Osteoblast (primary cell): ENCODE data around the gene TUBA3E. TPM values are rescaled to one million over a fixed set of nuclear protein-coding genes. Genes with fewer than 3 reads are reported as not detected.
A peak's percentile ranks its signal among the peaks of the same experiment; 100 is the strongest.

Experiments used
- DNase-seq: peaks from one replicate; pipeline ENCODE4 v3.0.0; 2011; ENCODE audit warnings: low spot score, mixed read lengths; ENCODE audit not compliant: insufficient read length; ENCODE audit errors: missing footprints
- H2AFZ ChIP-seq: 2 replicates; pipeline ENCODE4 v1.6.0; 2011; ENCODE audit warnings: mild to moderate bottlenecking, low read length
- H3K27ac ChIP-seq: 2 replicates; pipeline ENCODE4 v1.5.1; 2011; ENCODE audit warnings: mild to moderate bottlenecking, low read depth, low read length, moderate library complexity
- H3K27me3 ChIP-seq: 2 replicates; pipeline ENCODE4 v1.6.0; 2012; ENCODE audit warnings: mild to moderate bottlenecking, control low read depth, inconsistent platforms, low read length, moderate library complexity; ENCODE audit not compliant: insufficient read depth
- H3K36me3 ChIP-seq: 2 replicates; pipeline ENCODE4 v1.5.1; 2011; ENCODE audit warnings: mild to moderate bottlenecking, low read length, control low read depth, moderate library complexity; ENCODE audit not compliant: insufficient read depth
- H3K4me1 ChIP-seq: 2 replicates; pipeline ENCODE4 v1.5.1; 2011; ENCODE audit warnings: mild to moderate bottlenecking, low read length, control low read depth, moderate library complexity; ENCODE audit not compliant: insufficient read depth
- H3K4me2 ChIP-seq: 2 replicates; pipeline ENCODE4 v1.6.0; 2011; ENCODE audit warnings: mild to moderate bottlenecking, low read length; ENCODE audit not compliant: insufficient read depth
- H3K4me3 ChIP-seq: fragments of 200-600 bp; sonication (generic); 3 replicates; pipeline ENCODE4 v1.5.1; 2012; ENCODE audit warnings: mild to moderate bottlenecking, low read length, inconsistent platforms; ENCODE audit not compliant: insufficient read depth
- H3K79me2 ChIP-seq: 2 replicates; pipeline ENCODE4 v1.6.0; 2012; ENCODE audit warnings: mild to moderate bottlenecking, low read length, control low read depth, inconsistent platforms; ENCODE audit not compliant: insufficient read depth
- H3K9me3 ChIP-seq: 2 replicates; pipeline ENCODE4 v1.5.1; 2011; ENCODE audit warnings: low read depth, low read length, control low read depth
- H4K20me1 ChIP-seq: 2 replicates; pipeline ENCODE4 v1.6.0; 2012; ENCODE audit warnings: mild to moderate bottlenecking, low read length, control low read depth; ENCODE audit not compliant: insufficient read depth
- CTCF ChIP-seq: IDR thresholded peaks from 2 replicates; pipeline ENCODE4 v1.5.1; 2011; ENCODE audit warnings: mild to moderate bottlenecking, low read depth, low read length, moderate library complexity; ENCODE audit errors: extremely low read depth
- total RNA-seq: library from RNA; depleted of rRNA; stranded (reverse); fragments of >200 nt; gene quantifications from 2 replicates; pipeline ENCODE4 v1.2.3, GENCODE V29; 2012

Gene TUBA3E
- total RNA-seq, 1 donor, result not detected

GRCh38 chr2:130187268-130187667 is 11.0 kb downstream of the TUBA3E start:
- H3K36me3 ChIP-seq, result no peaks in the 10 kb centered on the region
- H2AFZ ChIP-seq, result no peak overlapping the region
- peaks cover 29% of the 10 kb centered on the region for H3K79me2 ChIP-seq
- DNase-seq, result no peak
- no peak overlapping the region for H3K27ac ChIP-seq
- no peak for TF ChIP-seq CTCF
- no peak overlapping the region for H3K4me3 ChIP-seq
- no peaks in the 10 kb centered on the region for H3K9me3 ChIP-seq
- H3K27me3 ChIP-seq, result no peaks in the 10 kb centered on the region
- no peaks in the 10 kb centered on the region for H4K20me1 ChIP-seq
- H3K4me2 ChIP-seq, result no peak overlapping the region
- no peaks in the 10 kb centered on the region for H3K4me1 ChIP-seq

GRCh38 chr2:130186391-130186790 is 11.8 kb downstream of the TUBA3E start:
- Histone ChIP-seq H3K4me2 (no peak overlapping the region), H3K79me2 (peaks cover 29% of the 10 kb centered on the region), H4K20me1 (no peaks in the 10 kb centered on the region), H3K9me3 (no peaks in the 10 kb centered on the region), H3K27ac (no peak overlapping the region), H3K36me3 (no peaks in the 10 kb centered on the region), H2AFZ (no peak overlapping the region), H3K27me3 (no peaks in the 10 kb centered on the region), H3K4me1 (no peaks in the 10 kb centered on the region), H3K4me3 (no peak overlapping the region)
- TF ChIP-seq CTCF, result no peak
- no peak for DNase-seq

- no peak for DNase-seq
- no peaks in the 10 kb centered on the region for H3K36me3 ChIP-seq
- H3K9me3 ChIP-seq, result no peaks in the 10 kb centered on the region
- no peaks in the 10 kb centered on the region for H4K20me1 ChIP-seq
- H2AFZ ChIP-seq, result no peak overlapping the region
- H3K4me3 ChIP-seq, result no peak overlapping the region
- no peak overlapping the region for H3K4me2 ChIP-seq
- TF ChIP-seq CTCF, result no peak
- H3K4me1 ChIP-seq, result peaks cover under 1% of the 10 kb centered on the region
- H3K79me2 ChIP-seq, result peaks cover 34% of the 10 kb centered on the region
- no peaks in the 10 kb centered on the region for H3K27me3 ChIP-seq
- H3K27ac ChIP-seq, result no peak overlapping the region
Measured at GRCh38 chr2:130185896-130186295, 12.3 kb downstream of the TUBA3E start.

- no peak overlapping the region for H3K4me2 ChIP-seq
- H3K27ac ChIP-seq, result no peak overlapping the region
- no peak overlapping the region for H2AFZ ChIP-seq
- no peak for TF ChIP-seq CTCF
- peaks cover 5% of the 10 kb centered on the region for H3K4me1 ChIP-seq
- H3K9me3 ChIP-seq, result no peaks in the 10 kb centered on the region
- no peaks in the 10 kb centered on the region for H4K20me1 ChIP-seq
- no peaks in the 10 kb centered on the region for H3K36me3 ChIP-seq
- H3K79me2 ChIP-seq, result peaks cover 39% of the 10 kb centered on the region
- no peak overlapping the region for H3K4me3 ChIP-seq
- H3K27me3 ChIP-seq, result no peaks in the 10 kb centered on the region
- DNase-seq, result peak; percentile 29
Measured at GRCh38 chr2:130185436-130185835, 12.8 kb downstream of the TUBA3E start.
